Jurkat, Clone E6-1 (cell line): Measurements from ENCODE around the gene TOB1.

Source experiments
- DNase-seq: peaks from one replicate; pipeline ENCODE4 v3.0.0-alpha.2; 2011; ENCODE audit warnings: low read depth, low spot score
- H3K4me3 ChIP-seq: 2 replicates; pipeline ENCODE4 v1.5.1; 2011; ENCODE audit warnings: mild to moderate bottlenecking, low read length, control low read depth, moderate library complexity

Gene TOB1

DNA sequence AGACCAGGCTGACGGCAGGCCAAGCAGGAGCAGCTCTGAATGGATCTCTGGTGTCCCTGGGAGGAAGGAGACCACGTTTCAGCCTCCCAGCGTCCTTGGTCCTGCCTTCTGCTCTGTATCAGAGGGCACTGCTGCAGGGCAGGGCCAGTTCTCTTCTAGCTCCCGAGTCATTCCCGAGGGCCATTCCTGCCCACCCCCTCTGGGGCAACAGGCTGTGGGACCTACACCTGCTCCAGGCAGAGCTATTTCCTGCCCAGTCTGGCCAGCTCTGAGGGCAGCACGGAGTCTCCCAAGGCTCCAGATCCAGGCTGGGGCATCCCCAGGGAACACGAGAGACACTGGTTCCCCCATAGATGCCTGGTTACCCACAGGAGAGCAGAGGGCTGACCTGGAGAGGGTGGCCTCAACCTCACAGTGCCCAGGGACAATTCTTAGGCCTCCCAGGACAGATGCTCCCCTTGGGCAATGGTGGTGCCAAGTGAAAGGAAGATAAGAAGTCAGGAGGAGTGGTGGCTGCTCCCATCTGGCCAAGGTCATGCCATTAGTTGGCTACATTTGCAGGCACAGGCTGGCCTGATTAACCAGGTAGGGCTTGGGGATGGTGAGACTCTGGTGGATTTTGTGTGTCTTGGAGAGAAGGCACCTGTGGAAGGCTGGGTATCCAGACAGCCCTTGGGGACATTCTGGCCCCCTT, 28.7 kb downstream of the TOB1 start:
- no peak for DNase-seq
- H3K4me3 ChIP-seq, result no peak overlapping the region

DNA sequence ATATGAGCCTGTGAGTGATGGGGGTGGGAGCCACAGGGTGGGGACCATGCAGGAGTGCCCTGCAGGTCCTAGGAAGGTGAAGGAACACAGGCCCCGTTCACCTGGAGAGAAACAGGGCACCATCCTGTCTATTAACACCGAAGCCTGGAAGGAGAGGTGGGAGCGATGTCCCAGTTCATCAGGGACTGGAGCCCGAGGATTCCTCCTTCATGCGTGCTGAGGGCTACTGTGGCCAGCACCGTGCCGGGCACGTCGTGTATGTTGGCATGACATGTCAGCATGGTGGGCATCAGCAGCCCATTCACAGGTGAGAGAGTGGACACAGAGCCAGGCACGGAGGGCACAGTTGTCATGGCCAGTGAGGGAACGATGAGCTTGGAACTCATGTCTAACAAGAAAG, 29.3 kb downstream of the TOB1 start:
- H3K4me3 ChIP-seq, result no peak overlapping the region
- no peak for DNase-seq

DNA sequence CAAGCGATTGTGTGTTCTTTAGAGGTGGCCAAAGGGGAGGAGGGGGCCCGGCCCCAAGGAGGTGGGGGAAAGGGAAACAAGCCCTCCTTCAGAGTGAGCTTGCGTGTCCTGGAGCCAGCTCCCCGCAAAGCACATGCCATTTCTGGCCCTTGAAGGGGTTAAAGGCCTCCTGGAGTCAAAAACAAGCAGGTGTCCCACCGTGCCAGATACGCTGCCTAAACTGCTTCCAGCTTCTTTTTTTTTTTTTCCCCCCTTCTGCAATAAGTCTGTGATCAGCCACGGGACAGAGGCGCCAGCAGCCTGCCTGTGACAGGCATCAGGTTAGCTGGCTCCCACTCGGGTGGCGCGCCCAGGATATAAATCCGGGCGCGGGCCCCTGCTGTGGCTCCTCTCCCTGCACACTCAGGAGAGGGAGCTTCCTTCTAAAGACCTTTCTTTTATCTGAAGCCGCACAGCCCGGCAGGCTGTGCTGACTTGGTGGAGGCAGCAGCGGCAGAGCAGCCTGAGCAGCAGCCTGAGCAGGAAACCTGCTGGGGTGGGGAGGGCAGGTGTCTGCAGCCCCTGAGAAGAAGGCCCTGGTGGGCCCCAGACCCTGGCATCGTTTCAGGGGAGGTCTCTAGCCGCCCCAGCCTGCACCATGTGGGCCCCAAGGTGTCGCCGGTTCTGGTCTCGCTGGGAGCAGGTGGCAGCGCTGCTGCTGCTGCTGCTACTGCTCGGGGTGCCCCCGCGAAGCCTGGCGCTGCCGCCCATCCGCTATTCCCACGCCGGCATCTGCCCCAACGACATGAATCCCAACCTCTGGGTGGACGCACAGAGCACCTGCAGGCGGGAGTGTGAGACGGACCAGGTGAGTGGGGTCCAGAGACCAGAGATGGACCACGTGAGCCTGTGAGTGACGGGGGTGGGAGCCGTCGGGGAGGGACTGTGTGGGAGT, 30.6 kb downstream of the TOB1 start, which contains the start of gene WFIKKN2:
TSS of gene WFIKKN2 (plus strand) at position 286 of the 934 bp plus-strand sequence. CDS start at position 638, 352 bp downstream.
- DNase-seq, result no peak
- no peak within 1 kb of the TSS for H3K4me3 ChIP-seq

DNA sequence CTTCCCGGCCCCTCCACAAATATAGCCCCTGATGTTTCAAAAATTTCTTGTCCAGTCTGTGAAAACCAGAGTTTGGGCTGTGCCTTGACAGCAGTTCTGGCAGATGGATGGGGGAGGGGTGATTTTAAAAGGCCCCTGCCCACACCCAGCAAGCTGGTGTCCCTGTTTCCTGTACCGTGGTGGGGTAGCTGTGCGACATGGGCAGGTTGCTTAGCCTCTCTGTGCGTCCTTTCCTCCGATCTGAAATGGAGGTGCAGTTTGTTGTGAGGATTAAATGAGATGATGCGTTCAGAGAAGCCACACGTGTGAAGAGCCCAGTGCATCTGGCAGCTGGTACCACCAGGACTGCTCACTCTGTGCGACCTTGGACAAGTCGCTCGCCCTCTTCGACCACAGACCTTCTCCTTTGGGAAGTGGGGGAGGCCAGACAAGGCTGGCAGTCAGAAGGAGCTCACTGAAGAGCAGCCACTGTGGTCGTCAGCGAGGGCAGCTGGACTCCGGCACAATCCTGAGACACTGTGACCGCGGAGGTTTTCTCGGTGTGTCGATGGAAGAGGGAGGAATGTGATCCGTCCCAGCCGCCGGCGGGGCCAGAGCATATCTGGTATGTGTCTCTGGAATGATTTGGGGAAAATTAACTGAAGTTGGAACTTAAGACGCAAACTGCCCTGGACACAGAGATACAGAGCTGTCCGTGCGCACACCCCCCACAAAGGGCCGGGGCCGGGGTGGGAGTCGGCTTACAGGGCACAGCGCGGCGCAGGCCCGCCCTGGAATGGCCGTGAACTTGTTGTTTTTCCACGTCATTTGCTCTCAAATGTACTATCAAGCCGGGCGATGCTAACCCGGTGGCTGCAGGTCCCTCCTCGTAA, 31.5 kb downstream of the TOB1 start:
- H3K4me3 ChIP-seq, result no peak overlapping the region
- DNase-seq, result no peak

DNA sequence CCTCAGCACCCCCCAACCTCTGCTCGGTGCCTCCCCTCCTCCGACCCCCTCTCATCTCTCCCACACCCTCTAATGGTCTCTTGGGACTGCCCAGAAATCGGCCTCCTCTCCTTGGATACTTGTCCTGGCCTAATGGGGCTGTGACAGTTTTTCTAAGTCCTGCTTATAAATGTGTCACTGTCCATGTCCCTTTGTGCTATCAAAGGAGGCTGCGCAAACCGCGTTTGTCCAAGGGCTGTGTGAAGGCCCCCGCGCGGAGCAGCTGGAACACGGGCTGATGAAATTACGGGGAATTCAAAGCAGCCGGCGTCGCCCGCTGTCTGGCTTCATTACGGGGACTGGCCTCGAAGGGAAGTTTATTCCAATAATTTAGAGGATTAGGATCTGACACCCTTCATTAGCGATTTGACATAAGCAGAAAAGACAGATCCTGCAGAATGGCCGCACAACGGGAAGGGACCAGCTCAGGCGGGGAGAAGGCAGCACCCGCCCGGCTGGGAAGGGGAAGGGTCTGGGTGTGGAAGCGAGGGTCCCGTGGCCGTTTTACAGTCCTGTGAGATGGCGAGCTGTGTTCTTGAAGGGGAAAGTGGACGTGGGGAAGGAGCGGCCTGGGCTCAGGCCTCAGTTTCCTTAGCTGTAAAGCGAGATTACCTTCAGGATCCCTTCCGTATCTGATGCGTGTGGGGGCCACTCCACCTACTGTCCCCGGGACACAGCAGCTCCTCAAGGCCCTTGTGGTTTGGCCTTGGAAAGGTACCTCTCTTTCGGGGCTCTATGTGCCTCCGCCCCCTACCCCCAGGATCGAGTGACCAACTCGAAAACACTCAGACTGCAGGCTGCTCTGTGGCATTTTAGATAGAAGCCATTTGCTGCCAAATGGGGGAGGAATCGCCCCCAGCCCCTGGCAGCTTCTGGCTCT, 32.4 kb downstream of the TOB1 start:
- no peak for DNase-seq
- no peak overlapping the region for H3K4me3 ChIP-seq

DNA sequence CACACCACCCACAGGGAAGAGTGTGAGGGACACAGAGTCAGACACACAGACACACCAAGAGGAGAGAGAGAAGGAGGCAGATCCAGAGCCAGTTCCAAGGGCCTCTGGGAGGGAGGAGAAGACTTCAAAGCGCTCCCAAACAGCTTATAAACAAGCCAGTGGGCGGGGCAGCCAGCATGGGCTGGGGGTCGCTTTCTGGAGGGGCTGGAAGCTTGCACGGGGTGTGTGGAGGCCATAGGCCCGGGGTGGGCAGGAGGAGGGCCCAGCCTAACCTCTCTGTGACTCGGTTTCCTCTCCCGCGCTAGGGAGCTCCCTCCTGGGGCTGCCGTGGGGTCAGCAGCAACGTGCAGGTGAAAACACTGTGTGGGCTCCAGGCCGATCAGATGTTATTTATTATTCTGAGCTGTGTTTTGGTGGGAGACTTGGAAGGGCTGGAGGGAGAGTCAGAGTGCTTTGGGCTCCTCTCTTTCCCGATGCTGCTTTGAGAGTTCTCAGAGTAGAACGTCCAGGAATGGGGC, 33.2 kb downstream of the TOB1 start:
- no peak overlapping the region for H3K4me3 ChIP-seq
- DNase-seq, result no peak

DNA sequence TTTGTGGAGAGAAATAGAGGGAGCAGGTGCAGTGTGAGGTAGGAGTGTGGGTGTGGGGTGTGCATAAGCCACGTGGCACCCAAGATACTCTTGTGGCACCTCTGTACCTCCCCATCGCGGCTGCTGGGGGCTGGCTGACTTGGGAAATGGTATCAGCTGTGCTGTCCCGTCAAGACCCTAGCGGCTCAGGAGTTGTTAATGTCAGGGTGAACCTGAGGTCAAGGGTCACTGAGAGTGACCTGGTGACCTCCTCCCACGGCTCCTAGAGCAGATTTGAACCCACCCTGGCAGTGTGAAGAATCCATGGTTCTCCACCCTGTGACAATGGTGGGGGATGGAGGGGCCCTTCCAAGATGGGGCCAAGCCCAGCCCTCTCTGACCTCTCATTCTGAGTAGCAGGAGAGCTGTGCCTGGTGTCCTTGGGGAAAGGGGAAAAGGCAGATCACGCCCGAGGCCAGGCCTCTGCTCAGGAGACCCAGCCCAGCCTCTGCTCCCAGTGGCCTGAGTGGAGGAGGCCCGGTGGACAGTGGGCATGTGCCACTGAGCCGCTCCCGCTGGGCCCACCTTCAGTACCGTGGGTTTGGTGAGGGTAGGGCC, 33.8 kb downstream of the TOB1 start:
- DNase-seq, result no peak
- H3K4me3 ChIP-seq, result no peak overlapping the region

DNA sequence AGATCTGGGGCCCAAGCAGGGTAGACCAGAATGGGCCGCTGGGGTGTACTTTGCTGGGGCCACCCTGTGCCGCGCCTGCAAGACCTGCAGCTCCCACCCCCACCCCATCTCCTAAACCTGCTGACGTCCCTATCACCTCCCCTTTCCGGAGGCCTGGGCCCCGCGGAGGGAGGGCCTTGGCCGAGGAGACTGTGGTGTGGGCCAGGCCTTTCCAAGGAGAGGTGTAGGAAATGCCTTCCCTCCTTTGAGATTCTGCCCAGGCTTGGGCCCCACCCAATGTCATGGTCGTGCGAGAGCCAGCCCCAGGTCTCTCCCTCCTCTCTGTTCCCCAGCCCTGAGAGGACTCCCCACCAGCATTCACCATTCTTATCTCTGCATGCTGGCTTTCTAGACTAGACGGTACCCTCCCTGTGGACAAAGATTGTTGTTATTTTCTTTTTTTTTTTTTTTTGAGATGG, 34.7 kb downstream of the TOB1 start:
- H3K4me3 ChIP-seq, result no peak overlapping the region
- DNase-seq, result no peak

DNA sequence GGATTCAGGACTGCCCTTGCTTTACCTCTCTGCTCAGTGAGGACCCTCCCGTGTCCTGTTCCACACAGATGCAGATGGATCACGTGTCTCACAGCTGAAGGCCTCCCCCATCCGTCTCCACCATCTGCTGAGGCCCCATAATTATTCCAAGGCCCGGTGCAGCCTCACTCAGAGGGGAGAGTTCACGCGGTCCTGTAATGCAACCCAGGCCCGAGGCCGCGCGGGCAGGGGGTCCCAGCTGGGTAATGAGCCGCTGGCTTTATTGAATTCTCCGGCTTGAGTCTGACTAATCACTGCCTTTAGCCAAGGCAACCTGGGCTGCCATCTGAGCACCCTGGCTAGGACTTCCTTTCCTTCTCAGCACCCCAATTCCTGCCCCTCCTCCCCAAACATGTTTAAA, 35.2 kb downstream of the TOB1 start:
- DNase-seq, result no peak
- H3K4me3 ChIP-seq, result no peak overlapping the region

DNA sequence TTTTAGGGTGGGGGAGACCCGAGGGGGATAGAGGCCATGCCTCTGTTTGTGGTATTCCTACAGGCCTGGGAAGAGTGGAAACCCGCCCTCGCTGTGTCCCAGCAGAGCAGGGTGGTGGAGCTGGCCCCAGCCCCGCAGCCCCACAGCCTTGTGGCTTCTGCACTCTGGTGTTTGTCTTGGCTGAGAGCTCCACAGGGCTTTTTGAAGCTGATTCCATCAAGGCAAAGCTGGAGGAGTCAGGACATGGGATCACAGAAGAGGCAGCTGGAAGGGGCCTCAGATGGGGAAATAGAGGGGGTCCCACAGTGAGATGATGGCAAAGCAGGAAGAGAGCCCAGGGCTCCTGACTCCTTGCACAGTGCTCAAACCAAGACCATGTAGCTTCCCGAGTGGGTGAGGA, 35.8 kb downstream of the TOB1 start:
- H3K4me3 ChIP-seq, result no peak overlapping the region
- no peak for DNase-seq

DNA sequence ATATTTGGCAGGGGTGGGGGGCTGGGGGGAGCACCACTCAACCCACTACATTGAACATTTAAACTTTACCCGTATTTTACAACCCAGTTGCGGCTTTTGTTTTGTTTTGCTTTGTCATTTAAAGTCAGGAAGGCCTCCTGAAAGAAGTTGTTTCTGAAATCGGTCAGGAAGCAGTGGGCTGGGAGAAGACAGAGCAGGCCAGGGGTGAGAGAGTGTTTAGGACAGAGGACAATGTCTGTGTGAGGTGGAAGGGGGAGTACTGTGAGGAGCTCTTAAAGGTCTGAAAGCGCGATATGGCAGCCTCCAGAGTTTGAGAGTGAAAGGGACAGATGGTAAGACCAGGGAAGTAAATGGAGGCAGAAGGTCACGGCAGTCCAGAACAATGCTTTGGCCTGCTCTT, 36.8 kb downstream of the TOB1 start:
- DNase-seq, result no peak
- no peak overlapping the region for H3K4me3 ChIP-seq

DNA sequence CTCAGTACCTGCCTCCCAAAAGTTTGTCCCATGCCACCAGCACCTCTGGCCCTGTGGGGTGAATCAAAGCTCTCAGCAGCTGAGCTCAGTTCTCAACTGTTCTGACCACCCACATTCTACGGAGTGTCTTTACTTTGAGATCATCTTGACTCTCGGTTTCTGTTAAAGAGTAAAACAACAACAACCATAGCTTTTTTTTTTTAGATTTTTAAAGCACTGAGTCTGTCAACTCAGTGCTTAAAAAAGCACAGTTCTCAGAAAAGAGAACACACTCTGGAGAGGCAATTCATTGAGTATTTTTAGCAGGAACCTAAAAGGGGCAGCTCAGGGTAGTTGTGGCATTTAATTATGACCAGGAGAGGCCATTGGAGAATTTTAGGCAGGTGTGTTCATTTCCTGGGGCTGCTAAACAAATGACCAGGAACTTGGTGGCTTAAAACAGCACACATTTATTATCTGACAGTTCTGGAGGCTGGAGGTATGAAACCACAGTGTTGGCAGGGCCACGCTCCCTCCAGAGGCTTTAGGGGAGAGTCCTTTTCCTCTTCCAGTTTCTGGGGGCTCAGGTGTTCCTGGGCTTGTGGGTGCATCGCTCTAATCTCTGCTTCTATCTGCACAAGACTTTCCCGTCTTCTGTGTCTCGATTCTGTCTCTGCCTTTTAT, 37.5 kb downstream of the TOB1 start:
- DNase-seq, result no peak
- no peak overlapping the region for H3K4me3 ChIP-seq

DNA sequence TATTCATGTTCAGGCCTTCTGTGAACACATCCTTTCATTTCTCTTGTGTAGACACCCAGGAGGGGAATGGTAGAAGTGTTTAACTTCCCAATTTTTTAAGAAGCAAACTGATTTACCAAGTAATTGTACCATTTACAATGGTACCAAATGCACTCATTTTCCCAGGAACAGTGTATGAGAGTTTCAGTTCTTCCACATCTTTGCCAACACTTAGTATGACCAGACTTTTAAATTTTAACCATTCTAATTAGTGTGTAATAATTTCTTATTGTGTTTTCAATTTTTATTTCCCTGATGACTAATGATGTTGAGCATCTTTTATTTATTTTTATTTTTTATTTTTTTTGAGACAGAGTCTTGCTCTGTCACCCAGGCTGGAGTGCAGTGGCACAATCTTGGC, 41.0 kb downstream of the TOB1 start:
- no peak overlapping the region for H3K4me3 ChIP-seq
- DNase-seq, result no peak

DNA sequence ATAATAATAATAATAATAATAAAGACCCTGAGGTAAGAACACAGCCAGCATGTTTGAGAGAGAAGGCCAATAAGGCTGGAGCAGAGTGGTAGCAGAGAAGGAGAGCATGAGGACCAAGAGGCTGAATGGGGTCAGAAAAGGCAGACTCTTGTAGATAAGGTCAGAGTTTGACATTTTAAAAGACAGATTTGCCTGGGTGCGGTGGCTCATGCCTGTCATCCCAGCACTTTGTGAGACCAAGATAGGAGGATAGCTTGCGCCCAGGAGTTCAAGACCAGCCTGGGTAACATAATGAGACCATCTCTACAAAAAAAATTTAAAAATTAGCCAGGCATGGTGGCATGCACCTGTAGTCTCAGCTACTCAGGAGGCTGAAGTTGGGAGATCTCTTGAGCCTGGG, 41.7 kb downstream of the TOB1 start:
- no peak for DNase-seq
- H3K4me3 ChIP-seq, result no peak overlapping the region

DNA sequence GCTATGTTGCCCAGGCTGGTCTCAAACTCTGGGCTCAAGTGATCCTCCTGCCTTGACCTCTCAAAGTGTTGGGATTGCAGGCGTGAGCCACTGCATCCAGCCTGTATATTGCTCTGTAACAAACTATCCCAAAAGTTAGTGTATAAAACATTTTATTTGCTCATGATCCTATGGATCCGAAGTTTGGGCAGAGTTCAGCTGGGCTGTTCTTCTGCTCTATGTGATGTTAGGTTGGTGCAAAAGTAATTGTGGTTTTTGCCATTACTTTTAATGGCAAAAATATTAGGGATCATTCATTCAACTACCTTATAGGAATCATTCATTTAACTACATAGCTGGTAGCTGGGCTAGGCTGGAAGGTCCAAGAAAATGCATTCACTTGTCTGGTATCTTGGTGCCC, 43.6 kb downstream of the TOB1 start:
- no peak for DNase-seq
- H3K4me3 ChIP-seq, result no peak overlapping the region

DNA sequence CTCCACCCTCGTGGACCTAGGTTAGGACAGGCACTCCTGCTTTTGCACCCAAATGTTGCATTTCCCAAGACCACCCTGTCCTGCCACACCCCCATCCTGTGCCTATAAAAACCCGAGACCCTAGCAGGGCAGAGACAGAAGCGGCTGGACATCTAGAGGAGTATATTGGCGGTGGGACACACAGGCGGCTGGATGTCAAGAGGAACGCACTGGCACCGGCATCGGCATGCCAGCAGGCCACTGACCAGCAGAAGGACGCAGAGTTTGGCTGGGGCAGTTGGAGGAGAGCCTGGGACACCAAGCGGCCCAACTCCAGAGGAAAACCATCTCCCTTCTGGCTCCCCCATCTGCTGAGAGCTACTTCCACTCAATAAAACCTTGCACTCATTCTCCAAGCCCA, 45.5 kb downstream of the TOB1 start:
- DNase-seq, result no peak
- H3K4me3 ChIP-seq, result no peak overlapping the region

DNA sequence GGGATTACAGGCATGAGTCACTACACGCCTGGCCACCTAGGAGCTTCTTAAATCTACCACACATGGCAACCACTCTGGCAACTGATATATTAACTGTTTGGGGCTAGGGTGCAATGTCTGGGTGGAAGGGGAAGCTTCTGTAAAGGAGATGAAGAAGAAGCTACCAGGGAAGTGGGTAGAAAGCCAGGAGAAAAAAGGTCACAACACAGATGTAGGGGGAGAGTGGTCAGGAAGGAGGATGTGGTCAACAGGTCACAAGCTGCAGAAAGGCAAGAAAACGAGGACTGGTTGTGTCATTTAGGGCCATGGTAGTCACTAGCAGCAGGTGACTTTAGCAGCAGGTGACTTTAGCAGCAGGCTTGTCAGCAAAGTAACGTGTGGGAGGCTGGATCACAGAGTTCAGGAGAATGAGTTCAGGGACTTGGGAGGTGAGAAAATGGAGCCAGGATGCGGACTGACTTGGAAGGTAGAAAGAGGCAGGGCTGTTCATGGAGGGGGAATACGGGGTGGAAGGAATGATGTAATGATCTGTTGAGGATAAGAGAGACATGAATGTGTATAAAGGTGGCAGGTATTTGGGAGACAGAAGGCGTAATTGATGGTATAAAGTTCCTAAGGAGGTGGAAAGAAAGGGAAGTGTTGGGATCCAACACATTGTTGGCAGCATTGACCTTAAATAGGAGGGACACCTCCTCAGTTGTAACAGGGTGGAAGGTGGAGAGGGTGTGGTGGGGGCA, 47.1 kb downstream of the TOB1 start:
- H3K4me3 ChIP-seq, result no peak overlapping the region
- DNase-seq, result no peak
